Left ventricle myocardium inferior (tissue), 1 donor: Measurements from ENCODE around the gene CTTN. TPM values are rescaled to one million over a fixed set of nuclear protein-coding genes. Genes with fewer than 3 reads are reported as not detected.

Experiments
- DNase-seq: peaks from one replicate; pipeline ENCODE4 v3.0.0-alpha.2; 2020
- H3K27ac ChIP-seq: fragments of 200-600 bp; replicated peaks from 2 replicates; pipeline ENCODE4 v1.8.0; 2021
- H3K27me3 ChIP-seq: fragments of 200-600 bp; 2 replicates; pipeline ENCODE4 v1.8.0; 2021; ENCODE audit warnings: low read depth
- H3K36me3 ChIP-seq: fragments of 200-600 bp; 2 replicates; pipeline ENCODE4 v1.8.0; 2021
- H3K4me1 ChIP-seq: fragments of 200-600 bp; 2 replicates; pipeline ENCODE4 v1.8.0; 2021
- H3K4me3 ChIP-seq: fragments of 200-600 bp; 2 replicates; pipeline ENCODE4 v1.8.0; 2021; ENCODE audit warnings: mild to moderate bottlenecking, moderate library complexity
- H3K9me3 ChIP-seq: fragments of 200-600 bp; replicated peaks from 2 replicates; pipeline ENCODE4 v1.8.0; 2021
- CTCF ChIP-seq: fragments of 200-600 bp; IDR thresholded peaks from 2 replicates; pipeline ENCODE4 v1.8.0; 2021; ENCODE audit warnings: antibody characterized with exemption, mild to moderate bottlenecking, borderline replicate concordance
- intact Hi-C: fragments of 100-400 bp; cut with micrococcal nuclease; formaldehyde crosslinking; loops from one replicate; pipeline ENCODE4 v1.11.0; 2022
- total RNA-seq: library from RNA; stranded (reverse); fragmentation: NEBNext Ultra II Directional; extraction: Animal tissue kit (Norgen Biotek cat#: 25700); gene quantifications from one replicate; pipeline ENCODE4 v1.2.1, GENCODE V29; 2021
- donor health status: DM: no; HTN: yes; CAD: no; lungs with severe emphysema.

Gene CTTN
- total RNA-seq, 1 donor from 2014 or later, result 144 TPM

- H3K4me1 ChIP-seq, result peaks cover 35% of the 10 kb centered on the region
- H3K27ac ChIP-seq, result no peak overlapping the region
- H3K4me3 ChIP-seq, result no peak overlapping the region
- no peak for TF ChIP-seq CTCF
- no peaks in the 10 kb centered on the region for H3K27me3 ChIP-seq
- DNase-seq, result no peak
- intact Hi-C loops, result no loop called here
- H3K36me3 ChIP-seq, result no peaks in the 10 kb centered on the region
- H3K9me3 ChIP-seq, result no peaks in the 10 kb centered on the region
These were observed 75.8 kb downstream of the CTTN start for GRCh38 chr11:70473873-70474690.

- Histone ChIP-seq H3K9me3 (no peaks in the 10 kb centered on the region), H3K4me3 (no peak overlapping the region), H3K27me3 (no peaks in the 10 kb centered on the region), H3K27ac (no peak overlapping the region), H3K36me3 (no peaks in the 10 kb centered on the region), H3K4me1 (peaks cover 31% of the 10 kb centered on the region)
- DNase-seq, result no peak
- intact Hi-C loops, result no loop called here
- TF ChIP-seq CTCF, result no peak
These were observed 76.4 kb downstream of the CTTN start for GRCh38 chr11:70474710-70475109.

GRCh38 chr11:70476669-70477068 lies 78.3 kb downstream of the CTTN start:
- DNase-seq, result no peak
- Histone ChIP-seq H3K36me3 (no peaks in the 10 kb centered on the region), H3K4me1 (peaks cover 33% of the 10 kb centered on the region), H3K4me3 (no peak overlapping the region), H3K27ac (peak overlapping the region; percentile 74), H3K27me3 (no peaks in the 10 kb centered on the region), H3K9me3 (no peaks in the 10 kb centered on the region)
- intact Hi-C loops, result no loop called here
- TF ChIP-seq CTCF, result no peak

- Histone ChIP-seq H3K27ac (peak overlapping the region; percentile 74), H3K27me3 (no peaks in the 10 kb centered on the region), H3K4me3 (no peak overlapping the region), H3K4me1 (peaks cover 36% of the 10 kb centered on the region), H3K9me3 (no peaks in the 10 kb centered on the region), H3K36me3 (no peaks in the 10 kb centered on the region)
- DNase-seq, result no peak
- intact Hi-C loops, result no loop called here
- no peak for TF ChIP-seq CTCF
These were observed 78.8 kb downstream of the CTTN start for GRCh38 chr11:70477176-70477575.

GRCh38 chr11:70477609-70478008 lies 79.3 kb downstream of the CTTN start:
- Histone ChIP-seq H3K36me3 (no peaks in the 10 kb centered on the region), H3K9me3 (no peaks in the 10 kb centered on the region), H3K27ac (peak overlapping the region; percentile 74), H3K4me3 (no peak overlapping the region), H3K4me1 (peaks cover 36% of the 10 kb centered on the region), H3K27me3 (no peaks in the 10 kb centered on the region)
- peak; percentile 39 for DNase-seq
- no peak for TF ChIP-seq CTCF
- intact Hi-C loops, result no loop called here
